Mammary epithelial cell (primary cell): ENCODE measurements around the gene GPC6.

ENCODE experiments used
- EZH2 ChIP-seq: IDR thresholded peaks from 2 replicates; pipeline ENCODE4 v1.6.1; 2012; ENCODE audit warnings: low read length, inconsistent platforms, borderline replicate concordance
- TF ChIP-seq, protein P1 (sequence below), 2 donors: IDR thresholded peaks in 1 of 2; conservative IDR thresholded peaks in 1 of 2; 2 replicates each; pipeline ENCODE4 v1.5.1; 2011 to 2012; ENCODE audit warnings: inconsistent platforms in 2 of 2, low read length in 2 of 2, mild to moderate bottlenecking in 2 of 2, control low read depth in 1 of 2, low read depth in 1 of 2; ENCODE audit not compliant: insufficient read depth in 1 of 2; ENCODE audit errors: extremely low read depth in 1 of 2

- TF ChIP-seq, protein P1, sequence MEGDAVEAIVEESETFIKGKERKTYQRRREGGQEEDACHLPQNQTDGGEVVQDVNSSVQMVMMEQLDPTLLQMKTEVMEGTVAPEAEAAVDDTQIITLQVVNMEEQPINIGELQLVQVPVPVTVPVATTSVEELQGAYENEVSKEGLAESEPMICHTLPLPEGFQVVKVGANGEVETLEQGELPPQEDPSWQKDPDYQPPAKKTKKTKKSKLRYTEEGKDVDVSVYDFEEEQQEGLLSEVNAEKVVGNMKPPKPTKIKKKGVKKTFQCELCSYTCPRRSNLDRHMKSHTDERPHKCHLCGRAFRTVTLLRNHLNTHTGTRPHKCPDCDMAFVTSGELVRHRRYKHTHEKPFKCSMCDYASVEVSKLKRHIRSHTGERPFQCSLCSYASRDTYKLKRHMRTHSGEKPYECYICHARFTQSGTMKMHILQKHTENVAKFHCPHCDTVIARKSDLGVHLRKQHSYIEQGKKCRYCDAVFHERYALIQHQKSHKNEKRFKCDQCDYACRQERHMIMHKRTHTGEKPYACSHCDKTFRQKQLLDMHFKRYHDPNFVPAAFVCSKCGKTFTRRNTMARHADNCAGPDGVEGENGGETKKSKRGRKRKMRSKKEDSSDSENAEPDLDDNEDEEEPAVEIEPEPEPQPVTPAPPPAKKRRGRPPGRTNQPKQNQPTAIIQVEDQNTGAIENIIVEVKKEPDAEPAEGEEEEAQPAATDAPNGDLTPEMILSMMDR (conservative IDR thresholded peaks at IDR 0.05 in 1 of 2, IDR thresholded peaks at IDR 0.05 in 1 of 2; ENCODE audit: extremely low read depth in 1 of 2, insufficient read depth in 1 of 2, low read depth in 1 of 2, low read length in 2 of 2): no peak
- no peak for TF ChIP-seq EZH2
Measured at GRCh38 chr13:93957371-93957770, 730.8 kb downstream of the GPC6 start.
